GM12873 (cell line): Measurements from ENCODE around the gene SERPINA4.

ENCODE experiments used
- CTCF ChIP-seq: IDR thresholded peaks from 2 replicates; pipeline ENCODE4 v1.5.1; 2012; ENCODE audit warnings: low read depth, mild to moderate bottlenecking, moderate library complexity, low read length, control low read depth; ENCODE audit not compliant: insufficient read depth; ENCODE audit errors: missing control alignments

The SERPINA4 gene

GRCh38 chr14:94560751-94561655 lies at the start of gene SERPINA4:
Gene SERPINA4, plus strand, starts transcription at chr14:94561442. Its CDS starts 2,041 bp downstream, at chr14:94563483.
- TF ChIP-seq CTCF = no peak

- no peak for TF ChIP-seq CTCF
These were observed 46.9 kb upstream of the SERPINA4 start for GRCh38 chr14:94514351-94514750.

GRCh38 chr14:94515426-94515825 lies 45.8 kb upstream of the SERPINA4 start:
- no peak for TF ChIP-seq CTCF

- TF ChIP-seq CTCF = no peak
These were observed 45.4 kb upstream of the SERPINA4 start for GRCh38 chr14:94515856-94516255.

GRCh38 chr14:94517248-94517640 lies 44.0 kb upstream of the SERPINA4 start:
- no peak for TF ChIP-seq CTCF

- TF ChIP-seq CTCF = no peak
These were observed 43.5 kb upstream of the SERPINA4 start for GRCh38 chr14:94517641-94518257.

- TF ChIP-seq CTCF = no peak
These were observed 39.7 kb upstream of the SERPINA4 start for GRCh38 chr14:94521375-94522114.
